IMR-90 (cell line): Measurements from ENCODE around the gene MMP12. TPM values are rescaled to one million over a fixed set of nuclear protein-coding genes. Genes with fewer than 3 reads are reported as not detected.

Experiments
- ATAC-seq: fragments of 200-7000 bp; cut with Tn5 transposase; 2 replicates; pipeline ENCODE4 v1.9.1; 2020; ENCODE audit warnings: low read depth, mild to moderate bottlenecking, moderate library complexity
- BruUV-seq: library from RNA; stranded (reverse); fragments of 400-500 nt; replicated peaks from 2 replicates; lab custom pipeline; 2021; lab: Mats Ljungman, UMichigan
- CTCF ChIA-PET: fragments of 300-600 bp; formaldehyde crosslinking; extraction: SDS; loops from one replicate; lab custom pipeline; 2021; ENCODE audit warnings: antibody characterized with exemption; lab: Yijun Ruan, JAX
- POLR2A ChIA-PET: fragments of 300-600 bp; sonication (Branson Sonifier 250); formaldehyde crosslinking; loops from one replicate; lab custom pipeline; 2022; ENCODE audit warnings: antibody characterized with exemption; ENCODE audit not compliant: unreplicated experiment; lab: Charles Lee
- DNase-seq: peaks from one replicate; pipeline ENCODE4 v3.0.0; 2013
- H2AFZ ChIP-seq: replicated peaks from 2 replicates; pipeline ENCODE3; 2013; ENCODE audit warnings: low read length, mild to moderate bottlenecking; ENCODE audit not compliant: poor library complexity
- H2AK5ac ChIP-seq: 2 replicates; pipeline ENCODE4 v1.6.1; 2013; ENCODE audit warnings: low read depth, low read length, inconsistent platforms
- H2AK9ac ChIP-seq: replicated peaks from 2 replicates; pipeline ENCODE3; 2013; ENCODE audit warnings: mild to moderate bottlenecking, low read depth, low read length, moderate library complexity; ENCODE audit not compliant: poor library complexity
- H2BK120ac ChIP-seq: 2 replicates; pipeline ENCODE4 v1.6.1; 2013; ENCODE audit warnings: low read depth, low read length, inconsistent platforms
- H2BK15ac ChIP-seq: 3 replicates; pipeline ENCODE4 v1.6.1; 2013; ENCODE audit warnings: low read depth, low read length, inconsistent platforms
- H2BK20ac ChIP-seq: 2 replicates; pipeline ENCODE4 v1.6.1; 2013; ENCODE audit warnings: low read depth, mild to moderate bottlenecking, inconsistent platforms, low read length, moderate library complexity
- H2BK5ac ChIP-seq: 2 replicates; pipeline ENCODE4 v1.6.1; 2013; ENCODE audit warnings: mild to moderate bottlenecking, low read depth, low read length, inconsistent platforms; ENCODE audit not compliant: poor library complexity, severe bottlenecking
- H3K14ac ChIP-seq: replicated peaks from 2 replicates; pipeline ENCODE4 v1.6.1; 2013; ENCODE audit warnings: low read depth, low read length, inconsistent platforms
- H3K18ac ChIP-seq: 2 replicates; pipeline ENCODE4 v1.6.1; 2013; ENCODE audit warnings: low read depth, low read length, control low read depth
- H3K23ac ChIP-seq: 2 replicates; pipeline ENCODE4 v1.6.1; 2013; ENCODE audit warnings: low read depth, low read length, inconsistent platforms
- H3K27ac ChIP-seq: 2 replicates; pipeline ENCODE4 v1.5.1; 2013; ENCODE audit warnings: mild to moderate bottlenecking, control low read depth, low read length; ENCODE audit not compliant: insufficient read depth
- H3K27me3 ChIP-seq: 2 replicates; pipeline ENCODE4 v1.6.1; 2013; ENCODE audit warnings: low read length; ENCODE audit not compliant: control insufficient read depth, insufficient read depth
- H3K36me3 ChIP-seq: 2 replicates; pipeline ENCODE4 v1.6.1; 2013; ENCODE audit warnings: low read length, mixed read lengths; ENCODE audit not compliant: control insufficient read depth, insufficient read depth
- H3K4ac ChIP-seq: 2 replicates; pipeline ENCODE4 v1.6.1; 2013; ENCODE audit warnings: low read depth, low read length, inconsistent platforms
- H3K4me1 ChIP-seq: 2 replicates; pipeline ENCODE4 v1.6.1; 2013; ENCODE audit warnings: low read length, mixed read lengths; ENCODE audit not compliant: control insufficient read depth, insufficient read depth
- H3K4me2 ChIP-seq: 2 replicates; pipeline ENCODE4 v1.6.1; 2013; ENCODE audit warnings: low read depth, mild to moderate bottlenecking, control low read depth, low read length, moderate library complexity
- H3K4me3 ChIP-seq: 2 replicates; pipeline ENCODE4 v1.5.1; 2013; ENCODE audit warnings: low read depth, mild to moderate bottlenecking, control low read depth, low read length, moderate library complexity; ENCODE audit not compliant: insufficient read depth
- H3K56ac ChIP-seq: 2 replicates; pipeline ENCODE4 v1.6.1; 2013; ENCODE audit warnings: low read length, inconsistent platforms; ENCODE audit not compliant: insufficient read depth; ENCODE audit errors: extremely low read depth
- H3K79me1 ChIP-seq, 2 experiments: 2 replicates each; pipeline ENCODE4 v1.6.1; 2013; ENCODE audit warnings: low read length in 2 of 2, inconsistent platforms in 1 of 2, low read depth in 1 of 2
- H3K9ac ChIP-seq: 2 replicates; pipeline ENCODE4 v1.6.1; 2013; ENCODE audit warnings: low read depth, low read length, control low read depth
- H3K9me1 ChIP-seq: 2 replicates; pipeline ENCODE4 v1.6.1; 2013; ENCODE audit warnings: low read length, inconsistent platforms; ENCODE audit not compliant: insufficient read depth
- H3K9me3 ChIP-seq: 2 replicates; pipeline ENCODE4 v1.6.1; 2013; ENCODE audit warnings: low read length; ENCODE audit not compliant: control insufficient read depth, insufficient read depth
- H4K20me1 ChIP-seq: 2 replicates; pipeline ENCODE4 v1.6.1; 2013; ENCODE audit warnings: low read length, inconsistent platforms; ENCODE audit not compliant: insufficient read depth
- H4K5ac ChIP-seq: 2 replicates; pipeline ENCODE4 v1.6.1; 2013; ENCODE audit warnings: mild to moderate bottlenecking, low read depth, low read length, control low read depth
- H4K8ac ChIP-seq, 2 experiments: 2 replicates each; pipeline ENCODE4 v1.6.1; 2013; ENCODE audit warnings: low read depth in 2 of 2, low read length in 2 of 2, control low read depth in 1 of 2, inconsistent platforms in 1 of 2
- H4K91ac ChIP-seq: 2 replicates; pipeline ENCODE4 v1.6.1; 2013; ENCODE audit warnings: low read depth, low read length, inconsistent platforms; ENCODE audit not compliant: insufficient read depth
- CEBPB ChIP-seq: IDR thresholded peaks from 2 replicates; pipeline ENCODE4 v1.6.1; 2012; ENCODE audit warnings: low read depth, low read length, improper control_type of control experiment
- CHD1 ChIP-seq: IDR thresholded peaks from 2 replicates; pipeline ENCODE4 v1.6.1; 2012; ENCODE audit warnings: low read depth, low read length, improper control_type of control experiment
- ELK1 ChIP-seq: fragments of 150-350 bp; IDR thresholded peaks from 2 replicates; pipeline ENCODE4 v1.6.1; 2016; ENCODE audit warnings: low read depth, mild to moderate bottlenecking, low read length, moderate library complexity, borderline replicate concordance
- FOS ChIP-seq: fragments of 150-350 bp; IDR thresholded peaks from 2 replicates; pipeline ENCODE4 v1.6.1; 2016; ENCODE audit warnings: low read depth, low read length
- RCOR1 ChIP-seq: IDR thresholded peaks from 2 replicates; pipeline ENCODE4 v1.6.1; 2012; ENCODE audit warnings: mild to moderate bottlenecking, low read length, improper control_type of control experiment; ENCODE audit not compliant: insufficient replicate concordance
- SMC3 ChIP-seq: fragments of 150-350 bp; IDR thresholded peaks from 2 replicates; pipeline ENCODE4 v1.6.1; 2016; ENCODE audit warnings: low read depth, mild to moderate bottlenecking, antibody characterized with exemption, low read length, moderate library complexity
- WGBS, 2 experiments: methylation state at CpG; one replicate each; pipeline versions ENCODE4 v1.1.5 to v1.1.7; 2013; ENCODE audit warnings: missing lambda C conversion rate in 2 of 2; ENCODE audit not compliant: insufficient read length in 1 of 2; ENCODE audit errors: extremely low coverage in 2 of 2; 5-methylcytosine and 5-hydroxymethylcytosine counted together
- dilution Hi-C: fragments of 300-500 bp; cut with HindIII; formaldehyde crosslinking; loops from one replicate; pipeline ENCODE4 v1.14.3; 2018; ENCODE audit warnings: low sequenced_read_pairs; ENCODE audit not compliant: unreplicated experiment
- in situ Hi-C: fragments of 300-500 bp; cut with MboI; formaldehyde crosslinking; loops from 3 replicates; pipeline ENCODE4 v1.14.3; 2019; ENCODE audit warnings: low sequenced_read_pairs, inconsistent platforms, mixed read lengths
- intact Hi-C: fragments of 100-400 bp; cut with micrococcal nuclease; formaldehyde crosslinking; loops from 2 replicates; pipeline ENCODE4 v1.10.0; 2022
- polyA plus RNA-seq, 3 experiments: library from polyadenylated mRNA; depleted of rRNA; stranded (reverse); fragments of >200 nt; gene quantifications; 2 replicates each; pipeline ENCODE4 v1.2.3, GENCODE V29; 2012; ENCODE audit warnings: low replicate concordance in 1 of 3
- total RNA-seq: library from RNA; depleted of rRNA; stranded (reverse); fragments of >200 nt; gene quantifications from 2 replicates; pipeline ENCODE4 v1.2.3, GENCODE V29; 2012
- TF ChIP-seq, protein P1 (sequence below): conservative IDR thresholded peaks from 2 replicates; pipeline ENCODE4 v1.5.1; 2012; ENCODE audit warnings: mild to moderate bottlenecking, low read depth, low read length, improper control_type of control experiment

The MMP12 gene
- total and polyA plus RNA-seq, 2 of the 4 experiments (the other 2 are of a cell fraction) = not detected

GRCh38 chr11:102837156-102837555 is 37.6 kb downstream of the MMP12 start:
- intact Hi-C loops (no loop called here), dilution Hi-C loops (no loop called here), in situ Hi-C loops (no loop called here)
- Histone ChIP-seq H3K23ac (no peak overlapping the region), H2BK5ac (no peak overlapping the region), H2BK15ac (no peak overlapping the region), H2AK5ac (no peak overlapping the region), H4K91ac (no peak overlapping the region), H4K20me1 (no peaks in the 10 kb centered on the region), H2AFZ (no peak overlapping the region), H3K4me2 (no peak overlapping the region), H2BK20ac (no peak overlapping the region), H2BK120ac (no peak overlapping the region), H3K36me3 (no peaks in the 10 kb centered on the region), H3K4me3 (no peak overlapping the region), H3K14ac (no peak overlapping the region), H3K9me3 (no peaks in the 10 kb centered on the region), H3K4me1 (no peaks in the 10 kb centered on the region; the same call in 1 of the 2 replicates), H3K79me1 (no peaks in the 10 kb centered on the region), H3K27me3 (no peaks in the 10 kb centered on the region), H3K9ac (no peak overlapping the region), H3K4ac (no peak overlapping the region), H3K9me1 (no peaks in the 10 kb centered on the region; the same call in 1 of the 2 replicates), H4K5ac (no peak overlapping the region), H3K56ac (no peak overlapping the region), H4K8ac (no peak overlapping the region), H3K18ac (no peak overlapping the region), H3K27ac (no peak overlapping the region), H2AK9ac (no peak overlapping the region)
- ChIA-PET CTCF (no interaction called here), POLR2A (no interaction called here)
- WGBS, 2 experiments = no CpG with 5 or more reads among the region's 2 CpGs
- TF ChIP-seq, protein P1, sequence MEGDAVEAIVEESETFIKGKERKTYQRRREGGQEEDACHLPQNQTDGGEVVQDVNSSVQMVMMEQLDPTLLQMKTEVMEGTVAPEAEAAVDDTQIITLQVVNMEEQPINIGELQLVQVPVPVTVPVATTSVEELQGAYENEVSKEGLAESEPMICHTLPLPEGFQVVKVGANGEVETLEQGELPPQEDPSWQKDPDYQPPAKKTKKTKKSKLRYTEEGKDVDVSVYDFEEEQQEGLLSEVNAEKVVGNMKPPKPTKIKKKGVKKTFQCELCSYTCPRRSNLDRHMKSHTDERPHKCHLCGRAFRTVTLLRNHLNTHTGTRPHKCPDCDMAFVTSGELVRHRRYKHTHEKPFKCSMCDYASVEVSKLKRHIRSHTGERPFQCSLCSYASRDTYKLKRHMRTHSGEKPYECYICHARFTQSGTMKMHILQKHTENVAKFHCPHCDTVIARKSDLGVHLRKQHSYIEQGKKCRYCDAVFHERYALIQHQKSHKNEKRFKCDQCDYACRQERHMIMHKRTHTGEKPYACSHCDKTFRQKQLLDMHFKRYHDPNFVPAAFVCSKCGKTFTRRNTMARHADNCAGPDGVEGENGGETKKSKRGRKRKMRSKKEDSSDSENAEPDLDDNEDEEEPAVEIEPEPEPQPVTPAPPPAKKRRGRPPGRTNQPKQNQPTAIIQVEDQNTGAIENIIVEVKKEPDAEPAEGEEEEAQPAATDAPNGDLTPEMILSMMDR = no peak
- TF ChIP-seq RCOR1 = no peak
- no peak for TF ChIP-seq SMC3
- TF ChIP-seq FOS = no peak
- TF ChIP-seq CEBPB = no peak
- no peak for TF ChIP-seq ELK1
- TF ChIP-seq CHD1 = no peak
- BruUV-seq = no TSS peak
- ATAC-seq (no peak), DNase-seq (no peak)
